SK-N-SH (cell line): Measurements from ENCODE around the gene TTC23. TPM values are rescaled to one million over a fixed set of nuclear protein-coding genes. Genes with fewer than 3 reads are reported as not detected.

Source experiments
- CTCF ChIA-PET: fragments of 300-600, 350-600 bp; formaldehyde crosslinking; extraction: SDS; loops from one replicate; lab custom pipeline; 2021; lab: Yijun Ruan, JAX
- POLR2A ChIA-PET: fragments of 350-600 bp; sonication (Branson Sonifier 250); formaldehyde crosslinking; extraction: SDS; loops from one replicate; lab custom pipeline; 2020; ENCODE audit warnings: antibody characterized with exemption, inconsistent platforms; lab: Yijun Ruan, JAX
- DNase-seq: peaks from one replicate; pipeline ENCODE4 v3.0.0; 2012
- H2AFZ ChIP-seq: fragments of 200-600 bp; sonication (generic); 2 replicates; pipeline ENCODE4 v1.8.1; 2016; ENCODE audit warnings: antibody characterized with exemption, mild to moderate bottlenecking, low read depth
- H3F3A ChIP-seq: fragments of 200-600 bp; sonication (generic); replicated peaks from 2 replicates; pipeline ENCODE3; 2016; ENCODE audit warnings: antibody characterized with exemption, mild to moderate bottlenecking; ENCODE audit not compliant: insufficient read depth
- H3K27ac ChIP-seq, 2 experiments: fragments of 200-500 bp in 1 of 2; fragments of 200-600 bp in 1 of 2; sonication (Bioruptor generic) in 1 of 2; sonication (generic), shearing (Covaris generic) in 1 of 2; 2 replicates each; pipeline versions ENCODE4 v1.5.1 to v1.6.1; 2014 to 2016; ENCODE audit warnings: low read depth in 2 of 2, inconsistent platforms in 1 of 2, low read length in 1 of 2, mild to moderate bottlenecking in 1 of 2, mixed read lengths in 1 of 2
- H3K27me3 ChIP-seq: fragments of 200-600 bp; sonication (generic), shearing (Covaris generic); 2 replicates; pipeline ENCODE4 v1.6.1; 2016; ENCODE audit warnings: mixed run types; ENCODE audit not compliant: insufficient read depth
- H3K36me3 ChIP-seq, 2 experiments: fragments of 200-500 bp in 1 of 2; fragments of 200-600 bp in 1 of 2; sonication (Bioruptor generic) in 1 of 2; sonication (generic) in 1 of 2; replicated peaks in 1 of 2; 2 replicates each; pipeline versions ENCODE3 to v1.5.1; 2014 to 2016; ENCODE audit warnings: low read length in 1 of 2, mild to moderate bottlenecking in 1 of 2; ENCODE audit not compliant: insufficient read depth in 2 of 2, control insufficient read depth in 1 of 2
- H3K4me1 ChIP-seq, 2 experiments: fragments of 200-500 bp in 1 of 2; fragments of 200-600 bp in 1 of 2; sonication (Bioruptor generic) in 1 of 2; sonication (generic), shearing (Covaris generic) in 1 of 2; 2 replicates each; pipeline versions ENCODE4 v1.5.1 to v1.6.1; 2014 to 2016; ENCODE audit warnings: low read depth in 1 of 2, low read length in 1 of 2, mixed run types in 1 of 2; ENCODE audit not compliant: insufficient read depth in 2 of 2, control insufficient read depth in 1 of 2
- H3K4me2 ChIP-seq: fragments of 200-600 bp; sonication (generic), shearing (Covaris generic); 2 replicates; pipeline ENCODE4 v1.6.1; 2017; ENCODE audit warnings: mixed run types
- H3K4me3 ChIP-seq, 2 experiments: fragments of 200-500 bp in 1 of 2; fragments of 200-600 bp in 1 of 2; sonication (Bioruptor generic) in 1 of 2; sonication (generic), shearing (Covaris generic) in 1 of 2; 2 replicates each; pipeline versions ENCODE4 v1.5.1 to v1.8.1; 2014 to 2016; ENCODE audit warnings: low read depth in 2 of 2, inconsistent platforms in 1 of 2, low read length in 1 of 2, mild to moderate bottlenecking in 1 of 2, mixed read lengths in 1 of 2, moderate library complexity in 1 of 2
- H3K79me2 ChIP-seq: fragments of 200-600 bp; sonication (generic); 2 replicates; pipeline ENCODE4 v1.8.1; 2017; ENCODE audit warnings: mild to moderate bottlenecking; ENCODE audit not compliant: insufficient read depth
- H3K9ac ChIP-seq: fragments of 200-600 bp; sonication (generic); 2 replicates; pipeline ENCODE4 v1.6.1; 2017; ENCODE audit warnings: mixed run types
- H3K9me2 ChIP-seq: fragments of 200-600 bp; sonication (generic); 2 replicates; pipeline ENCODE4 v1.6.1; 2017; ENCODE audit warnings: mixed run types
- H3K9me3 ChIP-seq: fragments of 200-600 bp; sonication (generic); 2 replicates; pipeline ENCODE4 v1.6.1; 2017; ENCODE audit warnings: mixed run types, mild to moderate bottlenecking, moderate library complexity
- H4K20me1 ChIP-seq: fragments of 200-600 bp; sonication (generic); 2 replicates; pipeline ENCODE4 v1.6.1; 2017; ENCODE audit warnings: mild to moderate bottlenecking, mixed run types; ENCODE audit not compliant: insufficient read depth
- CTCF ChIP-seq: fragments of 200-600 bp; sonication (generic); IDR thresholded peaks from 2 replicates; pipeline ENCODE4 v1.6.1; 2017; ENCODE audit warnings: antibody characterized with exemption, mild to moderate bottlenecking, moderate library complexity
- ELF1 ChIP-seq: IDR thresholded peaks from 2 replicates; pipeline ENCODE4 v1.4.0; 2012
- EZH2phosphoT487 ChIP-seq: fragments of 200-600 bp; sonication (generic); IDR thresholded peaks from 2 replicates; pipeline ENCODE4 v1.6.1; 2017; ENCODE audit warnings: low read depth, mixed run types, mild to moderate bottlenecking, antibody characterized with exemption, moderate library complexity, borderline replicate concordance
- GABPA ChIP-seq: IDR thresholded peaks from 2 replicates; pipeline ENCODE4 v1.4.0; 2012; ENCODE audit warnings: low read depth, mild to moderate bottlenecking
- IRF3 ChIP-seq: fragments of 150-350 bp; IDR thresholded peaks from 2 replicates; pipeline ENCODE4 v1.6.1; 2016; ENCODE audit warnings: mild to moderate bottlenecking, low read depth, low read length
- MAX ChIP-seq: IDR thresholded peaks from 2 replicates; pipeline ENCODE4 v1.4.0; 2012; ENCODE audit warnings: low read depth
- MXI1 ChIP-seq: IDR thresholded peaks from 2 replicates; pipeline ENCODE4 v1.6.1; 2012; ENCODE audit warnings: mild to moderate bottlenecking, low read depth, low read length, improper control_type of control experiment
- NFIC ChIP-seq: IDR thresholded peaks from 2 replicates; pipeline ENCODE4 v1.4.0; 2012; ENCODE audit warnings: borderline replicate concordance
- NRF1 ChIP-seq: IDR thresholded peaks from 2 replicates; pipeline ENCODE4 v1.6.1; 2012; ENCODE audit warnings: low read depth, mild to moderate bottlenecking, low read length
- POLR2AphosphoS5 ChIP-seq: IDR thresholded peaks from 2 replicates; pipeline ENCODE4 v1.6.1; 2012; ENCODE audit warnings: low read depth, low read length
- RCOR1 ChIP-seq: fragments of 150-350 bp; IDR thresholded peaks from 2 replicates; pipeline ENCODE4 v1.6.1; 2017; ENCODE audit warnings: antibody characterized with exemption, low read length
- TAF1 ChIP-seq: IDR thresholded peaks from 2 replicates; pipeline ENCODE4 v1.6.1; 2012; ENCODE audit warnings: low read depth, mild to moderate bottlenecking, low read length, moderate library complexity, borderline replicate concordance
- TEAD4 ChIP-seq: IDR thresholded peaks from 2 replicates; pipeline ENCODE4 v1.4.0; 2012; ENCODE audit warnings: mild to moderate bottlenecking, borderline replicate concordance; ENCODE audit not compliant: insufficient read depth
- WGBS: methylation state at CpG from one replicate; pipeline ENCODE4 v1.1.6; 2017; ENCODE audit warnings: low lambda C conversion rate; 5-methylcytosine and 5-hydroxymethylcytosine counted together
- polyA plus RNA-seq, 3 experiments: library from polyadenylated mRNA; depleted of rRNA; stranded (reverse); fragments of >200 nt; gene quantifications; 2 replicates each; pipeline ENCODE4 v1.2.3, GENCODE V29; 2012

TTC23 gene
- polyA plus RNA-seq, 1 of the 3 experiments (the other 2 are of a cell fraction), result 0.79 TPM

- TF ChIP-seq IRF3 (no peak), MXI1 (no peak), ELF1 (no peak), RCOR1 (no peak), TAF1 (no peak), NRF1 (no peak), POLR2AphosphoS5 (no peak), TEAD4 (no peak), GABPA (no peak), CTCF (no peak), MAX (no peak)
- Histone ChIP-seq H3K79me2 (no peaks in the 10 kb centered on the region; the same call in 1 of the 2 replicates), H3K27ac (no peak overlapping the region), H3K4me3 (no peak overlapping the region), H4K20me1 (no peaks in the 10 kb centered on the region), H3K36me3 (peaks cover 0 to 15% of the 10 kb centered on the region in 2 experiments), H2AFZ (no peak overlapping the region), H3F3A (peaks cover 6% of the 10 kb centered on the region), H3K4me2 (no peak overlapping the region), H3K9ac (no peak overlapping the region), H3K9me2 (no peaks in the 10 kb centered on the region), H3K27me3 (no peaks in the 10 kb centered on the region), H3K9me3 (no peaks in the 10 kb centered on the region), H3K4me1 (peaks cover 0 to 10% of the 10 kb centered on the region in 2 experiments; a peak in 2 of 4 replicates)
- no peak for DNase-seq
- POLR2A ChIA-PET, result no interaction called here
- whole genome bisulfite sequencing, result 98% methylated on average over 12 of the region's 12 CpGs
- CTCF ChIA-PET, result interaction anchor here (0.8 to 8.9 kb wide), 6 partner anchors 9 to 594 kb away, joined by 3 to 102 read pairs (median 4); no protein-coding TSS in a partner anchor
These were observed 139.3 kb downstream of the TTC23 start for GRCh38 chr15:99110093-99110492.

- Histone ChIP-seq H3K9ac (no peak overlapping the region), H2AFZ (no peak overlapping the region), H3K9me2 (no peaks in the 10 kb centered on the region), H4K20me1 (no peaks in the 10 kb centered on the region), H3K4me1 (peaks cover 0 to 10% of the 10 kb centered on the region in 2 experiments; a peak in 2 of 4 replicates), H3K36me3 (peaks cover 0 to 12% of the 10 kb centered on the region in 2 experiments), H3K27me3 (no peaks in the 10 kb centered on the region), H3F3A (peaks cover 6% of the 10 kb centered on the region), H3K4me2 (no peak overlapping the region), H3K27ac (no peak overlapping the region), H3K9me3 (no peaks in the 10 kb centered on the region), H3K4me3 (no peak overlapping the region), H3K79me2 (no peaks in the 10 kb centered on the region; the same call in 1 of the 2 replicates)
- no peak for DNase-seq
- CTCF ChIA-PET, result interaction anchor here (0.7 to 8.9 kb wide), 6 partner anchors 9 to 595 kb away, joined by 3 to 102 read pairs (median 4); no protein-coding TSS in a partner anchor
- POLR2A ChIA-PET, result no interaction called here
- WGBS, result 89% methylated on average over 10 of the region's 10 CpGs
- TF ChIP-seq NFIC, result no peak
- no peak for TF ChIP-seq MXI1
- TF ChIP-seq ELF1, result no peak
- no peak for TF ChIP-seq EZH2phosphoT487
These were observed 139.8 kb downstream of the TTC23 start for GRCh38 chr15:99109555-99110021.
